ENCODE results near the gene BST1. TPM values are rescaled to one million over a fixed set of nuclear protein-coding genes. Genes with fewer than 3 reads are reported as not detected.

BST1 gene
- total and polyA plus RNA-seq, 4 donors, result 4.1 to 53.5 (median 11.0) TPM

DNA sequence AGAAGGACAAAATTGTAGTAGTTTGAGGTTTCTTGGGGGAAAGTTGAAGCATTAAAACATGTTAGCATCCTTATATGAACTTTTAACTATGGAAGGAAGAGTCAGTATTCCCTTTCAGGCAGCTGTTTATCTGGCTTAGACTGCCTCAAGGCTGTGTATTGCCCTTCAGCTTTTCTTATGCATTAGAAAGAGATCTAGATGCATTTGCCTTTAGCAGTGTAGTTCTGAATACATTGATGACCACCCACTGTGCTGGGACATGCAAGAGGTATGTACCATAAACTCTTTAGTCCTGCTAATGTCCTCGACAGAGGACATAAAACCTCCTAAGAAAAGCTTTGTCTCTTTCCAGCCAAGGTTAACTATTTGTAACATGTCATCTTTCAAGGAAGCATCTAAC, 18.4 kb upstream of the BST1 start:
- Histone ChIP-seq H3K4me3 (no peak overlapping the region), H3K27ac (ENCODE audit: low read depth in 1 of 2, low read length in 1 of 2) (no peak overlapping the region), H3K9me3 (ENCODE audit: control insufficient read depth in 4 of 4, insufficient read depth in 3 of 4, low read length in 3 of 4) (no peaks in the 10 kb centered on the region), H3K9ac (ENCODE audit: insufficient read depth in 1 of 2, low read length in 2 of 2) (no peak overlapping the region), H3K36me3 (ENCODE audit: control insufficient read depth in 4 of 4, insufficient read depth in 4 of 4, low read length in 4 of 4) (peaks cover 1 to 12% (median 6%) of the 10 kb centered on the region in 4 donors), H3K4me1 (ENCODE audit: control insufficient read depth in 5 of 5, insufficient read depth in 5 of 5, low read length in 5 of 5) (peaks cover 0 to 28% (median 7%) of the 10 kb centered on the region in 5 donors), H3K27me3 (ENCODE audit: control insufficient read depth in 3 of 3, insufficient read depth in 3 of 3, low read length in 2 of 3) (no peaks in the 10 kb centered on the region)
- 90 to 97% methylated on average over 1 of the region's 1 CpG for WGBS, 2 donors
- no peak for DNase-seq
- TF ChIP-seq, protein P1, sequence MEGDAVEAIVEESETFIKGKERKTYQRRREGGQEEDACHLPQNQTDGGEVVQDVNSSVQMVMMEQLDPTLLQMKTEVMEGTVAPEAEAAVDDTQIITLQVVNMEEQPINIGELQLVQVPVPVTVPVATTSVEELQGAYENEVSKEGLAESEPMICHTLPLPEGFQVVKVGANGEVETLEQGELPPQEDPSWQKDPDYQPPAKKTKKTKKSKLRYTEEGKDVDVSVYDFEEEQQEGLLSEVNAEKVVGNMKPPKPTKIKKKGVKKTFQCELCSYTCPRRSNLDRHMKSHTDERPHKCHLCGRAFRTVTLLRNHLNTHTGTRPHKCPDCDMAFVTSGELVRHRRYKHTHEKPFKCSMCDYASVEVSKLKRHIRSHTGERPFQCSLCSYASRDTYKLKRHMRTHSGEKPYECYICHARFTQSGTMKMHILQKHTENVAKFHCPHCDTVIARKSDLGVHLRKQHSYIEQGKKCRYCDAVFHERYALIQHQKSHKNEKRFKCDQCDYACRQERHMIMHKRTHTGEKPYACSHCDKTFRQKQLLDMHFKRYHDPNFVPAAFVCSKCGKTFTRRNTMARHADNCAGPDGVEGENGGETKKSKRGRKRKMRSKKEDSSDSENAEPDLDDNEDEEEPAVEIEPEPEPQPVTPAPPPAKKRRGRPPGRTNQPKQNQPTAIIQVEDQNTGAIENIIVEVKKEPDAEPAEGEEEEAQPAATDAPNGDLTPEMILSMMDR (IDR thresholded peaks at IDR 0.05; ENCODE audit: control extremely low read depth, extremely low read depth), result no peak
- ATAC-seq (ENCODE audit: insufficient read depth, low FRiP score), result no peak

DNA sequence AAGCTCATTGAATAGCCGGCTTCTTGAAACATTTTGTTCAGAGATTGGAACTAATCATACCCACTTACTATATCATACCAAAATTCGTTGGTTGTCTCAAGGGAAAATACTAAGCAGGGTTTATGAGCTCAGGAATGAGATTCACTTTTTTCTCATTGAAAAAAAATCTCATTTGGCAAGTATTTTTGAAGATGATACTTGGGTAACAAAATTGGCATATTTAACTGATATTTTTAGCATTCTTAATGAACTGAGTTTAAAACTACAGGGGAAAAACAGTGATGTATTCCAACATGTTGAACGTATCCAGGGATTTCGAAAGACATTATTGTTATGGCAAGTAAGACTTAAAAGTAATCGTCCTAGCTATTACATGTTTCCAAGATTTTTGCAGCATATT, 14.8 kb upstream of the BST1 start:
- peaks cover 1 to 10% (median 6%) of the 10 kb centered on the region in 4 donors for H3K36me3 ChIP-seq (ENCODE audit: control insufficient read depth in 4 of 4, insufficient read depth in 4 of 4, low read length in 4 of 4)
- H3K9me3 ChIP-seq (ENCODE audit: control insufficient read depth in 4 of 4, insufficient read depth in 3 of 4, low read length in 3 of 4), result no peaks in the 10 kb centered on the region
- no peak overlapping the region for H3K9ac ChIP-seq (ENCODE audit: insufficient read depth in 1 of 2, low read length in 2 of 2)
- ATAC-seq (ENCODE audit: insufficient read depth, low FRiP score), result no peak
- TF ChIP-seq, protein P1 (IDR thresholded peaks at IDR 0.05; ENCODE audit: control extremely low read depth, extremely low read depth), result no peak
- 72 to 77% methylated on average over 5 of the region's 5 CpGs for WGBS, 2 donors
- H3K4me1 ChIP-seq (ENCODE audit: control insufficient read depth in 5 of 5, insufficient read depth in 5 of 5, low read length in 5 of 5), result peaks cover 0 to 10% (median 0%) of the 10 kb centered on the region in 5 donors
- no peaks in the 10 kb centered on the region for H3K27me3 ChIP-seq (ENCODE audit: control insufficient read depth in 3 of 3, insufficient read depth in 3 of 3, low read length in 2 of 3)
- no peak overlapping the region for H3K4me3 ChIP-seq
- H3K27ac ChIP-seq (ENCODE audit: low read depth in 1 of 2, low read length in 1 of 2), result no peak overlapping the region
- DNase-seq, result no peak

GRCh38 chr4:15689540-15689939, 13.3 kb upstream of the BST1 start:
- 35 to 75% methylated on average over 2 of the region's 2 CpGs for WGBS, 2 donors
- Histone ChIP-seq H3K4me1 (ENCODE audit: control insufficient read depth in 5 of 5, insufficient read depth in 5 of 5, low read length in 5 of 5) (peaks cover 0 to 8% (median 0%) of the 10 kb centered on the region in 5 donors), H3K9ac (ENCODE audit: insufficient read depth in 1 of 2, low read length in 2 of 2) (no peak overlapping the region), H3K4me3 (no peak overlapping the region), H3K27me3 (ENCODE audit: control insufficient read depth in 3 of 3, insufficient read depth in 3 of 3, low read length in 2 of 3) (no peaks in the 10 kb centered on the region), H3K27ac (ENCODE audit: low read depth in 1 of 2, low read length in 1 of 2) (no peak overlapping the region), H3K36me3 (ENCODE audit: control insufficient read depth in 4 of 4, insufficient read depth in 4 of 4, low read length in 4 of 4) (peaks cover 1 to 10% (median 6%) of the 10 kb centered on the region in 4 donors), H3K9me3 (ENCODE audit: control insufficient read depth in 4 of 4, insufficient read depth in 3 of 4, low read length in 3 of 4) (no peaks in the 10 kb centered on the region)
- ATAC-seq (ENCODE audit: insufficient read depth, low FRiP score) (peak; percentile 29), DNase-seq (no peak)
- TF ChIP-seq, protein P1 (IDR thresholded peaks at IDR 0.05; ENCODE audit: control extremely low read depth, extremely low read depth), result no peak
